Keratinocyte (primary cell): ENCODE results near the gene MAPRE3. TPM values are rescaled to one million over a fixed set of nuclear protein-coding genes. Genes with fewer than 3 reads are reported as not detected.

Source experiments
- DNase-seq: peaks from one replicate; pipeline ENCODE4 v3.0.0-alpha.2; 2011; ENCODE audit warnings: low read depth, missing footprints, low spot score
- FAIRE-seq: peaks from 2 replicates; lab custom pipeline; 2011; peaks lifted over from hg19 to GRCh38; lab: Jason Lieb, UNC
- H2AFZ ChIP-seq: 2 replicates; pipeline ENCODE4 v1.6.0; 2012; ENCODE audit warnings: low read length, control low read depth, inconsistent platforms; ENCODE audit not compliant: control insufficient read depth
- H3K27ac ChIP-seq: 2 replicates; pipeline ENCODE4 v1.5.1; 2011; ENCODE audit warnings: low read length; ENCODE audit not compliant: control insufficient read depth, insufficient read depth
- H3K27me3 ChIP-seq: 3 replicates; pipeline ENCODE4 v1.6.0; 2011; ENCODE audit warnings: low read length; ENCODE audit not compliant: control insufficient read depth, insufficient read depth; ENCODE audit errors: extremely low read depth
- H3K36me3 ChIP-seq, 2 experiments: 2 replicates in 1 of 2; 3 replicates in 1 of 2; pipeline ENCODE4 v1.5.1; 2011; ENCODE audit warnings: low read length in 2 of 2, mild to moderate bottlenecking in 1 of 2; ENCODE audit not compliant: control insufficient read depth in 2 of 2, insufficient read depth in 2 of 2; ENCODE audit errors: extremely low read depth in 1 of 2
- H3K4me1 ChIP-seq: 3 replicates; pipeline ENCODE4 v1.5.1; 2011; ENCODE audit warnings: low read length; ENCODE audit not compliant: control insufficient read depth, insufficient read depth; ENCODE audit errors: extremely low read depth
- H3K4me2 ChIP-seq: 3 replicates; pipeline ENCODE4 v1.6.0; 2011; ENCODE audit warnings: low read depth, low read length; ENCODE audit not compliant: control insufficient read depth, insufficient read depth; ENCODE audit errors: extremely low read depth
- H3K4me3 ChIP-seq, 3 experiments: fragments of 200-600 bp in 1 of 3; sonication (generic) in 1 of 3; 2 replicates in 2 of 3; 3 replicates in 1 of 3; pipeline ENCODE4 v1.5.1; 2011 to 2016; ENCODE audit warnings: low read length in 3 of 3, mild to moderate bottlenecking in 3 of 3, control low read depth in 2 of 3, inconsistent platforms in 1 of 3, low read depth in 1 of 3, mixed read lengths in 1 of 3, mixed run types in 1 of 3, moderate library complexity in 1 of 3; ENCODE audit not compliant: control insufficient read depth in 2 of 3, insufficient read depth in 2 of 3; ENCODE audit errors: extremely low read depth in 1 of 3
- H3K79me2 ChIP-seq: 2 replicates; pipeline ENCODE4 v1.6.0; 2012; ENCODE audit warnings: low read length; ENCODE audit not compliant: control insufficient read depth, insufficient read depth
- H3K9ac ChIP-seq: 3 replicates; pipeline ENCODE4 v1.6.0; 2011; ENCODE audit warnings: low read length; ENCODE audit not compliant: control insufficient read depth, insufficient read depth; ENCODE audit errors: extremely low read depth
- H3K9me1 ChIP-seq: 3 replicates; pipeline ENCODE4 v1.6.0; 2011; ENCODE audit warnings: low read length; ENCODE audit not compliant: control insufficient read depth, insufficient read depth; ENCODE audit errors: extremely low read depth
- H3K9me3 ChIP-seq: 2 replicates; pipeline ENCODE4 v1.5.1; 2012; ENCODE audit warnings: low read depth, low read length; ENCODE audit not compliant: control insufficient read depth
- H4K20me1 ChIP-seq: 3 replicates; pipeline ENCODE4 v1.6.0; 2011; ENCODE audit warnings: low read length; ENCODE audit not compliant: control insufficient read depth, insufficient read depth; ENCODE audit errors: extremely low read depth
- EZH2 ChIP-seq: IDR thresholded peaks from one replicate; pipeline ENCODE4 v1.6.1; 2012; ENCODE audit warnings: inconsistent platforms, mild to moderate bottlenecking, low read length, moderate library complexity
- dilution Hi-C: fragments of 300-500 bp; cut with MboI; formaldehyde crosslinking; loops from one replicate; pipeline ENCODE4 v1.7.0; 2020; ENCODE audit warnings: low sequenced_read_pairs; ENCODE audit not compliant: extremely low pct_ligation_motif_present
- polyA plus RNA-seq, 5 experiments: library from polyadenylated mRNA; depleted of rRNA in 3 of 5; stranded (reverse) in 3 of 5; stranded (forward) in 1 of 5; unstranded in 1 of 5; fragments of >200 nt; gene quantifications; 1 replicate in 1 of 5; 2 replicates in 3 of 5; 3 replicates in 1 of 5; pipeline versions ENCODE4 v1.2.1 to v1.2.3, GENCODE V29; 2011 to 2012; ENCODE audit warnings: missing spikeins in 2 of 5, low read depth in 1 of 5, low replicate concordance in 1 of 5
- TF ChIP-seq, protein P1 (sequence below), 3 experiments: IDR thresholded peaks in 1 of 3; conservative IDR thresholded peaks in 1 of 3; optimal IDR thresholded peaks in 1 of 3; 2 replicates in 2 of 3; 3 replicates in 1 of 3; pipeline versions ENCODE3 to v1.5.1; 2011; ENCODE audit warnings: low read length in 3 of 3, mild to moderate bottlenecking in 3 of 3, moderate library complexity in 2 of 3, control low read depth in 1 of 3, inconsistent platforms in 1 of 3; ENCODE audit not compliant: insufficient read depth in 2 of 3; ENCODE audit errors: extremely low read depth in 1 of 3

MAPRE3 gene
- polyA plus RNA-seq, 1 donor (not counting 4 experiments of a cell fraction or from before 2014, with no cell fraction given): 12.6 TPM

GRCh38 chr2:27040282-27040681 lies 69.8 kb downstream of the MAPRE3 start:
- Histone ChIP-seq H3K9ac (no peak overlapping the region), H3K36me3 (peaks cover 54 to 55% of the 10 kb centered on the region in 2 experiments), H3K79me2 (peaks cover 3% of the 10 kb centered on the region), H2AFZ (no peak overlapping the region), H3K9me3 (no peaks in the 10 kb centered on the region), H3K27me3 (no peaks in the 10 kb centered on the region), H3K27ac (no peak overlapping the region), H3K4me3 (no peak overlapping the region), H3K4me1 (no peaks in the 10 kb centered on the region), H4K20me1 (peaks cover 2% of the 10 kb centered on the region), H3K4me2 (no peak overlapping the region), H3K9me1 (no peaks in the 10 kb centered on the region)
- no peak for DNase-seq
- TF ChIP-seq EZH2: no peak
- no peak for FAIRE-seq
- dilution Hi-C loops: no loop called here

- dilution Hi-C loops: no loop called here
- H3K27ac ChIP-seq: no peak overlapping the region
- no peaks in the 10 kb centered on the region for H3K4me1 ChIP-seq
- no peaks in the 10 kb centered on the region for H3K9me3 ChIP-seq
- H3K9me1 ChIP-seq: no peaks in the 10 kb centered on the region
- H2AFZ ChIP-seq: no peak overlapping the region
- H3K36me3 ChIP-seq: peaks cover 40 to 42% of the 10 kb centered on the region in 2 experiments
- no peak for DNase-seq
- no peak for FAIRE-seq
- H3K4me2 ChIP-seq: no peak overlapping the region
- H3K79me2 ChIP-seq: no peaks in the 10 kb centered on the region
- no peak overlapping the region for H3K4me3 ChIP-seq
- H4K20me1 ChIP-seq: peaks cover 2% of the 10 kb centered on the region
- no peak for TF ChIP-seq EZH2
- TF ChIP-seq, protein P1, sequence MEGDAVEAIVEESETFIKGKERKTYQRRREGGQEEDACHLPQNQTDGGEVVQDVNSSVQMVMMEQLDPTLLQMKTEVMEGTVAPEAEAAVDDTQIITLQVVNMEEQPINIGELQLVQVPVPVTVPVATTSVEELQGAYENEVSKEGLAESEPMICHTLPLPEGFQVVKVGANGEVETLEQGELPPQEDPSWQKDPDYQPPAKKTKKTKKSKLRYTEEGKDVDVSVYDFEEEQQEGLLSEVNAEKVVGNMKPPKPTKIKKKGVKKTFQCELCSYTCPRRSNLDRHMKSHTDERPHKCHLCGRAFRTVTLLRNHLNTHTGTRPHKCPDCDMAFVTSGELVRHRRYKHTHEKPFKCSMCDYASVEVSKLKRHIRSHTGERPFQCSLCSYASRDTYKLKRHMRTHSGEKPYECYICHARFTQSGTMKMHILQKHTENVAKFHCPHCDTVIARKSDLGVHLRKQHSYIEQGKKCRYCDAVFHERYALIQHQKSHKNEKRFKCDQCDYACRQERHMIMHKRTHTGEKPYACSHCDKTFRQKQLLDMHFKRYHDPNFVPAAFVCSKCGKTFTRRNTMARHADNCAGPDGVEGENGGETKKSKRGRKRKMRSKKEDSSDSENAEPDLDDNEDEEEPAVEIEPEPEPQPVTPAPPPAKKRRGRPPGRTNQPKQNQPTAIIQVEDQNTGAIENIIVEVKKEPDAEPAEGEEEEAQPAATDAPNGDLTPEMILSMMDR (optimal IDR thresholded peaks at IDR 0.05 in 1 of 3, IDR thresholded peaks at IDR 0.05 in 1 of 3, conservative IDR thresholded peaks at IDR 0.05 in 1 of 3; ENCODE audit: extremely low read depth in 1 of 3, insufficient read depth in 2 of 3, low read length in 3 of 3): no peak
- H3K27me3 ChIP-seq: no peaks in the 10 kb centered on the region
- no peak overlapping the region for H3K9ac ChIP-seq
Observed at GRCh38 chr2:27041752-27042151, 71.3 kb downstream of the MAPRE3 start.

DNA sequence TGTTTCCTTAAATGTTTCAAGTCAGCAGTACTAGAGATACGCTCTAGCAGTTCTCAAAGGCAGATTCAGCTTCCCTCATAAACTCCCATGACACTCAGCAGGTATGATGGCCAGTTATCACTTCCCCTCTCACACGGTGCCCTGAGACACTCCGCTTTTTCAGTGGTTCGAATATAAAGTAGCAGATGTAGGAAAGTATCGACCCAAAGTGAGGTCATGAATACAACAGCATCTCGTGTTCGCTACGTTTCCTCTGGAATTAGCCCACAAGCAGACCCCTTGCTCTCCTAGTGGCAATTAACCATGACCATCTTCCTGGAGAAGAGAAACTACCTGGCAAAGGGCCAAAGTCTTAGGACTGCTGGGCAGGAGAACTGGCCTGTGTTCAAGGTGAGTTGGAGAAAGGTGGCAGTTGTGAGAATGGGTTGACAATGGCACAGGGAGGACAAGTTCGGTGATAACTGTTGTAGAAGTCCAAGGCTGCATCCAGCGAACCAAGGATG lies 71.8 kb downstream of the MAPRE3 start:
- Histone ChIP-seq H3K79me2 (no peaks in the 10 kb centered on the region), H3K9me3 (no peaks in the 10 kb centered on the region), H3K9ac (no peak overlapping the region), H3K27ac (no peak overlapping the region), H2AFZ (no peak overlapping the region), H3K36me3 (peaks cover 36 to 37% of the 10 kb centered on the region in 2 experiments), H3K4me1 (no peaks in the 10 kb centered on the region), H3K4me3 (no peak overlapping the region), H3K9me1 (no peaks in the 10 kb centered on the region), H4K20me1 (peaks cover 2% of the 10 kb centered on the region), H3K4me2 (no peak overlapping the region), H3K27me3 (no peaks in the 10 kb centered on the region)
- FAIRE-seq: no peak
- dilution Hi-C loops: no loop called here
- TF ChIP-seq, protein P1 (optimal IDR thresholded peaks at IDR 0.05 in 1 of 3, IDR thresholded peaks at IDR 0.05 in 1 of 3, conservative IDR thresholded peaks at IDR 0.05 in 1 of 3; ENCODE audit: extremely low read depth in 1 of 3, insufficient read depth in 2 of 3, low read length in 3 of 3): no peak
- no peak for TF ChIP-seq EZH2
- no peak for DNase-seq
